Measurements from ENCODE around the gene RBM22. TPM values are rescaled to one million over a fixed set of nuclear protein-coding genes. Genes with fewer than 3 reads are reported as not detected.

RBM22 gene
- total RNA-seq, 1 donor: 27.1 TPM

- Histone ChIP-seq H3K4me1 (ENCODE audit: insufficient read depth, low read length) (peaks cover 27% of the 10 kb centered on the region), H3K4me2 (ENCODE audit: insufficient read depth, low read length) (peak overlapping the region; percentile 88), H3K27me3 (ENCODE audit: insufficient read depth, low read length) (peaks cover 6% of the 10 kb centered on the region), H2AFZ (ENCODE audit: low read length) (peak overlapping the region; percentile 78), H3K36me3 (ENCODE audit: insufficient read depth, low read length) (no peaks in the 10 kb centered on the region), H3K79me2 (ENCODE audit: insufficient read depth, low read length) (no peaks in the 10 kb centered on the region), H4K20me1 (ENCODE audit: insufficient read depth, low read length) (no peaks in the 10 kb centered on the region), H3K4me3 (ENCODE audit: insufficient read depth, low read length) (peak overlapping the region; percentile 69), H3K27ac (ENCODE audit: low read depth, low read length) (no peak overlapping the region), H3K9me3 (ENCODE audit: low read depth, low read length) (no peaks in the 10 kb centered on the region)
- no peak for TF ChIP-seq CTCF (IDR thresholded peaks at IDR 0.05; ENCODE audit: extremely low read depth, low read depth, low read length)
- no peak for DNase-seq (ENCODE audit: insufficient read length, low spot score, missing footprints)
Measured at GRCh38 chr5:150672884-150673275, 28.0 kb downstream of the RBM22 start.

- DNase-seq (ENCODE audit: insufficient read length, low spot score, missing footprints): peak; percentile 88
- Histone ChIP-seq H3K4me1 (ENCODE audit: insufficient read depth, low read length) (peaks cover 27% of the 10 kb centered on the region), H3K27me3 (ENCODE audit: insufficient read depth, low read length) (peaks cover 6% of the 10 kb centered on the region), H3K9me3 (ENCODE audit: low read depth, low read length) (no peaks in the 10 kb centered on the region), H4K20me1 (ENCODE audit: insufficient read depth, low read length) (no peaks in the 10 kb centered on the region), H3K4me2 (ENCODE audit: insufficient read depth, low read length) (peak overlapping the region; percentile 88), H3K27ac (ENCODE audit: low read depth, low read length) (no peak overlapping the region), H3K36me3 (ENCODE audit: insufficient read depth, low read length) (no peaks in the 10 kb centered on the region), H2AFZ (ENCODE audit: low read length) (peak overlapping the region; percentile 78), H3K4me3 (ENCODE audit: insufficient read depth, low read length) (peak overlapping the region; percentile 69), H3K79me2 (ENCODE audit: insufficient read depth, low read length) (no peaks in the 10 kb centered on the region)
- no peak for TF ChIP-seq CTCF (IDR thresholded peaks at IDR 0.05; ENCODE audit: extremely low read depth, low read depth, low read length)
Measured at GRCh38 chr5:150672237-150672883, 28.5 kb downstream of the RBM22 start.

- Histone ChIP-seq H3K4me3 (ENCODE audit: insufficient read depth, low read length) (peak overlapping the region; percentile 69), H2AFZ (ENCODE audit: low read length) (peak overlapping the region; percentile 76), H3K4me1 (ENCODE audit: insufficient read depth, low read length) (peaks cover 27% of the 10 kb centered on the region), H3K27ac (ENCODE audit: low read depth, low read length) (no peak overlapping the region), H3K4me2 (ENCODE audit: insufficient read depth, low read length) (peak overlapping the region; percentile 88), H3K36me3 (ENCODE audit: insufficient read depth, low read length) (no peaks in the 10 kb centered on the region), H3K9me3 (ENCODE audit: low read depth, low read length) (no peaks in the 10 kb centered on the region), H3K27me3 (ENCODE audit: insufficient read depth, low read length) (peaks cover 6% of the 10 kb centered on the region), H3K79me2 (ENCODE audit: insufficient read depth, low read length) (no peaks in the 10 kb centered on the region), H4K20me1 (ENCODE audit: insufficient read depth, low read length) (no peaks in the 10 kb centered on the region)
- peak; percentile 57 for DNase-seq (ENCODE audit: insufficient read length, low spot score, missing footprints)
- TF ChIP-seq CTCF (IDR thresholded peaks at IDR 0.05; ENCODE audit: extremely low read depth, low read depth, low read length): no peak
Measured at GRCh38 chr5:150671509-150672236, 29.2 kb downstream of the RBM22 start.

- H3K27ac ChIP-seq (ENCODE audit: low read depth, low read length): no peak overlapping the region
- peaks cover 27% of the 10 kb centered on the region for H3K4me1 ChIP-seq (ENCODE audit: insufficient read depth, low read length)
- H2AFZ ChIP-seq (ENCODE audit: low read length): no peak overlapping the region
- H3K4me2 ChIP-seq (ENCODE audit: insufficient read depth, low read length): no peak overlapping the region
- no peak overlapping the region for H3K4me3 ChIP-seq (ENCODE audit: insufficient read depth, low read length)
- H3K79me2 ChIP-seq (ENCODE audit: insufficient read depth, low read length): no peaks in the 10 kb centered on the region
- DNase-seq (ENCODE audit: insufficient read length, low spot score, missing footprints): peak; percentile 32
- no peak for TF ChIP-seq CTCF (IDR thresholded peaks at IDR 0.05; ENCODE audit: extremely low read depth, low read depth, low read length)
- H3K27me3 ChIP-seq (ENCODE audit: insufficient read depth, low read length): peaks cover 6% of the 10 kb centered on the region
- no peaks in the 10 kb centered on the region for H3K9me3 ChIP-seq (ENCODE audit: low read depth, low read length)
- no peaks in the 10 kb centered on the region for H3K36me3 ChIP-seq (ENCODE audit: insufficient read depth, low read length)
- H4K20me1 ChIP-seq (ENCODE audit: insufficient read depth, low read length): no peaks in the 10 kb centered on the region
Measured at GRCh38 chr5:150670948-150671310, 29.9 kb downstream of the RBM22 start.
